ENCODE data around the gene IGSF21.
"Not testable (repeated sequence)": the region's sequence is repeated elsewhere in the genome, so short reads cannot be mapped to it uniquely, and the experiment has no call there.

Gene IGSF21

DNA sequence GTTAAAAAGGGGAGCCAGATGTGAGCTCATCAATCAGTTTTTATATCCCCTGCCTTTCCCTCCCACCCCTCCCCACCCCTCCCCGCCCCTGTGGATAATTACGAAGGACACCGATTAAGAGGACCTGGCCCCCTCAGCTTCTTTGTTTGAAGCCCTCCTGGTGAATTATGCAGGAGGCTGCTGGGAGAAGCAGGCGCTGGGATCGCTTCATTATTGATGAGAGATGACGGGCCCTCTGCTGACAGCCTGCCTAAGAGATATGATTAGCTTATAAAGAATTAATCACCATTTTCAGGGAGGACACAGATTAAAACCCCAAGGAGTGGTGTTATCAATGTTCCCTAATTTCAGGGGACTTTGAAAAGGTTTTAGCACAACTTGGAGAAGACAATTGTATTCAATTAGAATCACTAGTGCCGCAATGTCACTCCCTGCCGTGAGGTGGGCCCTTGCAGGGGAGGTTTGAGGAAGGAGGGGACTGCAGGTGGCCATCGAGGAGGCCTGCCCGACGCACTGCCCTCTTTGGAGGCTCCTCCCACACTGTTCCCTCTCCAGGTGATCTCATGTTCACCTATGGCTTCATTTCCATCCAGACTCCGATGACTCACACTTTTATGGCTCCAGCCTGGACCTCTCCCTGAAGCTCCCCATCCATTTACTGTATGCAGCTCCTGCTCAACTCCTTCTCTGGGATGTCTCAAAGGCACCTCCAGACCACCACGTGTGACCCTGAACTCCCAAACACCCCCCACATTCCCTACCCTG lies 306.1 kb downstream of the IGSF21 start:
- FAIRE-seq (no peak), DNase-seq (ENCODE audit: insufficient read length, low spot score) (no peak)

DNA sequence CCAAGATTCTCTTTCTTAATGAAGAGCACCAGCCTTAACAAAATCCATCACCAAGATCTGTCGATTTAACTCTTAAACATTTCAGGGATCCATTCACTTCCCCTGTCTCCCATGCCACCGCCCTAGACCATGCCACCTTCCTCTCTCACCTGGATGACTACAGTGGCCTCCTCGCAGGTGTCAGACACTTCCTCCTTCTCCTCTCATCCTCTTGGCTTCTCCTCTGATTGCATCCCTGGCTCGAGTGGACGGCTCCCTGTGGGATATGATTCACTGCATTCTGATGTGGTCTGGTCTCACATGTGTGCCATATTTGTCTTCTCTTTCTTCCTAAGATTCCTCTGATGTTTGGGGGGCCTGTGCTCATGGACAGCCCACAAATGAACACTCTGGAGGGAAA lies 306.7 kb downstream of the IGSF21 start:
- DNase-seq (ENCODE audit: insufficient read length, low spot score) (no peak), FAIRE-seq (no peak)

GRCh38 chr1:18414872-18415447 lies 307.4 kb downstream of the IGSF21 start:
- FAIRE-seq, result no peak
- no peak for DNase-seq (ENCODE audit: insufficient read length, low spot score)

GRCh38 chr1:18415448-18416027 lies 307.9 kb downstream of the IGSF21 start:
- DNase-seq (ENCODE audit: insufficient read length, low spot score) (no peak), FAIRE-seq (no peak)

DNA sequence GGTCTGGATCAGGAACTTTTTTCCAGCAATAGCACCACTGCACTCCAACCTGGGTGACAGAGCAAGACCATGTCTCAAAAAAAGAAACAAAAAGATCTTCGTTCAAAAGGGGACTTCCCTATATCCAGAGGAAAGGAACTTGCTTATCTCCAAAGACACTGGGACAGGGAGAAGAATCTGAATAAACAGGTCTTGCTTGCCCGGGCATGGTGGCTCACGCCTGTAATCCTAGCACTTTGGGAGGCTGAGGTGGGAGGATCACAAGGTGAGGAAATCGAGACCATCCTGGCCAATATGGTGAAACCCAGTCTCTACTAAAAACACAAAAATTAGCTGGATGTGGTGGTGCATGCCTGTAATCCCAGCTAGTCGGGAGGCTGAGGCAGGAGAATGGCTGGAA lies 308.5 kb downstream of the IGSF21 start:
- not testable (repeated sequence) for DNase-seq (ENCODE audit: insufficient read length, low spot score); FAIRE-seq

GRCh38 chr1:18417316-18418269 lies 310.0 kb downstream of the IGSF21 start:
- DNase-seq (ENCODE audit: insufficient read length, low spot score) (no peak), FAIRE-seq (no peak)

DNA sequence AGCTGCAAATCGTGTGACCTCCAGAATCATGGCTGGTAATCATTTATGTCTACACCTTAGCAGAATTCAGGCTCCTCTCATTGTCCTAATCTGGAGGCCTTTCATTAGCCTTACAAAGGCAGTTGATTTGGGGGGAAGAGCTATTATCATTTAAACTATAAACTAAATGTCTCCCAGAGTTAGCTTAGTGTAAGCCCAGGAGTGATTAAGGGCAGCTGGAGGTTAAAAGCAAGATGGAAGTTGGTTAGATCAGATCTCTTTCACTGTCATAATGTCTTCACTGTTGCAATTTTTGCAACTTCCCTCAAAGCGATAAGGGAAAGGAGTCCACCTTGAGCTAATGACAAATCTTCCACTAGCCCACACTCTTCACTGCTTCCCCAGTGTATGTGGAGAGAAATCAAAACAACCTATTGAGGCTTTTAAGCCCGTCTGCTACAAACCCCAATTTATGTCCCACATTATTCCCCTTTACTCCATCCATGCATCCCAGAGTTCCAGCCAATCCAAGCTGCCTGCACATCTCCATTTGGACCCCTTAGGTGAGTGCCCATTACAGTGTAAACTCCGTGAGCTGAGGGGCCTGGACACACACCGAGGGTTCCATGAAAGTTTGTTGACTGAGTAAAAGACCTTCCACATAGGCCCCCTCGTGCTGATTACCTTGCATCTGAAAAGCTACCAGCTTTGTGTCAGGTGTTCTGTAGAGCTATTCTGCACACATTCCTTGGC lies 311.7 kb downstream of the IGSF21 start:
- DNase-seq (ENCODE audit: insufficient read length, low spot score) (no peak), FAIRE-seq (no peak)

- no peak for FAIRE-seq
- DNase-seq (ENCODE audit: insufficient read length, low spot score), result no peak
Measured at GRCh38 chr1:18419845-18420184, 312.2 kb downstream of the IGSF21 start.

DNA sequence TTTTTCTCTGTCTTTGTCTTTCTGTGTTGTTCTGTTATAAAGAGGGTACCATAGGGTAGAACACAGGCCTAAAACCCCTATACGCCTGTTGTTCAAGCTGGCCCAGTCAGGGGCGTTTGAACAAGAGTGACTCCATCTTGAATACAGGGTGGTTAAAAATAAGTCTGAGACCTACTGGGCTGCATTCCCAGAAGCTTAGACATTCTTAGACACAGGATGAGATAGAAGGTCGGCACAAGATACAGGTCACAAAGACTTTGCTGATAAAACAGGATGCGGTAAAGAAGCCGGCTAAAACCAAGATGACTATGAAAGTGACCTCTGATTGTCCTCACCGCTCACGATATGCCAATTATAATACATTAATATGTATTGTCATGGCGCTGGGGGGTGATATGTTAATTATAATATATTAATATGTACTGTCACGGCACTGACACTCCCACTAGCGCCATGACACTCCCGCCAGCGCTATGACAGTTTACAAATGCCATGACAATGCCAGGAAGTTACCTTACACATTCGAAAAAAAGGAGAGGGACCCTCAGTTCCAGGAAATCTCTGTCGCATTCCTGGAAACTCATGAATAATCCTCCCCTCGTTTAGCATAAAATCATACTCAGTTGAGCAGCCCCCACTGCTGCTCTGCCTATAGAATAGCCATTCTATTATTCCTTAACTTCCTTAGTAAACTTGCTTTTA lies 314.6 kb downstream of the IGSF21 start:
- FAIRE-seq, result no peak
- DNase-seq (ENCODE audit: insufficient read length, low spot score), result no peak

GRCh38 chr1:18422954-18423353 lies 315.4 kb downstream of the IGSF21 start:
- FAIRE-seq (no peak), DNase-seq (ENCODE audit: insufficient read length, low spot score) (no peak)

- no peak for FAIRE-seq
- DNase-seq (ENCODE audit: insufficient read length, low spot score), result no peak
Measured at GRCh38 chr1:18426580-18426979, 319.0 kb downstream of the IGSF21 start.

All from GM19239 (cell line).